OCI-LY1 (cell line): ENCODE results near the gene ELF4.

ENCODE experiments used
- EZH2 ChIP-seq: fragments of 200-600 bp; sonication (generic), shearing (Covaris generic); IDR thresholded peaks from 2 replicates; pipeline ENCODE4 v1.8.0; 2017; ENCODE audit warnings: borderline replicate concordance, mixed run types, mild to moderate bottlenecking, antibody characterized with exemption, low read length, moderate library complexity, mixed read lengths
- TF ChIP-seq, protein P1 (sequence below): fragments of 200-600 bp; sonication (generic), shearing (Covaris generic); IDR thresholded peaks from 2 replicates; pipeline ENCODE4 v1.5.1; 2017; ENCODE audit warnings: mild to moderate bottlenecking, antibody characterized with exemption, low read length, moderate library complexity, mixed read lengths

- TF ChIP-seq, protein P1, sequence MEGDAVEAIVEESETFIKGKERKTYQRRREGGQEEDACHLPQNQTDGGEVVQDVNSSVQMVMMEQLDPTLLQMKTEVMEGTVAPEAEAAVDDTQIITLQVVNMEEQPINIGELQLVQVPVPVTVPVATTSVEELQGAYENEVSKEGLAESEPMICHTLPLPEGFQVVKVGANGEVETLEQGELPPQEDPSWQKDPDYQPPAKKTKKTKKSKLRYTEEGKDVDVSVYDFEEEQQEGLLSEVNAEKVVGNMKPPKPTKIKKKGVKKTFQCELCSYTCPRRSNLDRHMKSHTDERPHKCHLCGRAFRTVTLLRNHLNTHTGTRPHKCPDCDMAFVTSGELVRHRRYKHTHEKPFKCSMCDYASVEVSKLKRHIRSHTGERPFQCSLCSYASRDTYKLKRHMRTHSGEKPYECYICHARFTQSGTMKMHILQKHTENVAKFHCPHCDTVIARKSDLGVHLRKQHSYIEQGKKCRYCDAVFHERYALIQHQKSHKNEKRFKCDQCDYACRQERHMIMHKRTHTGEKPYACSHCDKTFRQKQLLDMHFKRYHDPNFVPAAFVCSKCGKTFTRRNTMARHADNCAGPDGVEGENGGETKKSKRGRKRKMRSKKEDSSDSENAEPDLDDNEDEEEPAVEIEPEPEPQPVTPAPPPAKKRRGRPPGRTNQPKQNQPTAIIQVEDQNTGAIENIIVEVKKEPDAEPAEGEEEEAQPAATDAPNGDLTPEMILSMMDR, result no peak
- TF ChIP-seq EZH2, result no peak
Observed at GRCh38 chrX:130049821-130050220, 60.5 kb downstream of the ELF4 start.
